Left cardiac atrium (tissue), 4 donors: ENCODE results near the gene DISP2. TPM values are rescaled to one million over a fixed set of nuclear protein-coding genes. Genes with fewer than 3 reads are reported as not detected.

ENCODE experiments used
- ATAC-seq, 2 donors: fragments of 200-7000 bp; cut with Tn5 transposase; one replicate each; pipeline ENCODE4 v1.9.1; 2020; ENCODE audit warnings: mild to moderate bottlenecking in 2 of 2, moderate library complexity in 2 of 2
- DNase-seq: peaks from one replicate; pipeline ENCODE4 v3.0.0-alpha.2; 2020
- intact Hi-C, 2 donors: fragments of 100-400 bp; cut with DNase I; formaldehyde crosslinking; loops; one replicate each; pipeline versions ENCODE4 v1.14.1 to v1.15.1; 2022 to 2023
- total RNA-seq, 2 donors: library from RNA; stranded (reverse); fragmentation: NEBNext Ultra II Directional; extraction: Animal tissue kit (Norgen Biotek cat#: 25700); gene quantifications; one replicate each; pipeline ENCODE4 v1.2.1, GENCODE V29; 2021
- donor health status: DM: no; HTN: yes; CAD: no.
- donor health status: DM: no; HTN: yes; CAD: no; lungs with severe emphysema.
- donor health status: DM: yes; HTN: yes; CAD: no.
- donor health status: Dilated cardiomyopathy.

The DISP2 gene
- total RNA-seq, 2 donors from 2014 or later, result 0.31 to 6.5 TPM

- intact Hi-C loops, result no loop called here
- no peak for DNase-seq
- no peak for ATAC-seq
These were observed 32.8 kb upstream of the DISP2 start for GRCh38 chr15:40325188-40325587.

DNA sequence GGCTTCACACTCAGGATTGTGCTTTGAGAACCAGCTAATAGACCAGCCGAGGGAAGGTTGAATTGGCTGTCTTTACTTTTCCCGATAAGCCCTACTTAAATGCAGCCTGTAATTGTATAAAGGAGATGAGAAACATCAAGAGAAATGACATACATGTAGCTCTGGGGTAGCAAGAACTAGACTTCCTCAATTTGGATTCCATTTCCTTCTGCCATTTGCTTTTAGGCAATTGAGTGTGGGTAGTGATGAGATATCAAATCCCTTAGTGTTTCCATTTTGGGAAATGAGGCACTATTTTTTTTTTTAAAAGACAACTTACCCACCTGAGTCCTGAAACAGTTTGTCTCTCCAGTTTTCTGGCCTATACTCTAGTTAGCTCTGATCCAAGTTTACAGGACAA, 32.3 kb upstream of the DISP2 start:
- no peak for DNase-seq
- intact Hi-C loops, result no loop called here
- ATAC-seq, result no peak

DNA sequence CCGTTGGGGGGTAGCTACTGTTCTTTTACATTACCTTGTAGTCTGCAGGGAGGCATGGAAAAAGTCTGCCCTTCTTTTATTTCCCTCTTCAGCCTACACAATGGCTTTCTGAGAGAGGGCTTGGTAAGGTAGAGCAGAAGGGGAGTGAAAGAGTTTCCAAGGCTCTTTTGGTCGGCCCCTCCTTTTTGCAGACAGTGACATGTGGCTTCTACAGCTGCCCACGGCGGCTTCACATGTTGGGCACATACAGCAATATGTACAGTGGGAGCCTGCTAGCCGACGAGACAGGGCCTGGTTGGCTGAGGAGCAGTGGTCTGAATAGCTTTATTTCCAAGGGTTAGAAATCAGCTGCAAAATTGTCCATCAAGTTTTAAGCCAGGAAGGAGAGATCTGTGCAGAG, 30.6 kb upstream of the DISP2 start:
- DNase-seq (no peak), ATAC-seq (no peak)
- intact Hi-C loops, result no loop called here

DNA sequence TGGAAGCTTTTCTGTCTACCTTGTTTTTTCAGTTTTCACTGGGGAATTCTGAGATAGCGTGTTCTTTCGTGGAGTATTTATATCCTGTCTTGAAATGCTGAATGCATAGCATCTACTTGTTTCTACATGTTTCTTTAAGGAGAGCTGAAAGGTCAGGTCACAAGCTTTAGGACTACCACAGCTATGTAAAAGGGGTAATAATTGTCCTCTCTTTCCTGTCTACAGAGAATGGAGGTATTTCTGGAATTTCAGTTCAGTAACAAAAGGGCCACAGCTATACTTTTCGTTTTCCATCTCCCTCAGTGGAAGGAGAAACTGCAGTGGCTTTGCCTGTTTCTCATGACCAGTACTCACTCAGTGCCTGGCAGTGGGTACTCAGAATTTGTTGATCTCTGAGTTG, 29.8 kb upstream of the DISP2 start:
- DNase-seq, result no peak
- ATAC-seq, result no peak
- intact Hi-C loops, result no loop called here

DNA sequence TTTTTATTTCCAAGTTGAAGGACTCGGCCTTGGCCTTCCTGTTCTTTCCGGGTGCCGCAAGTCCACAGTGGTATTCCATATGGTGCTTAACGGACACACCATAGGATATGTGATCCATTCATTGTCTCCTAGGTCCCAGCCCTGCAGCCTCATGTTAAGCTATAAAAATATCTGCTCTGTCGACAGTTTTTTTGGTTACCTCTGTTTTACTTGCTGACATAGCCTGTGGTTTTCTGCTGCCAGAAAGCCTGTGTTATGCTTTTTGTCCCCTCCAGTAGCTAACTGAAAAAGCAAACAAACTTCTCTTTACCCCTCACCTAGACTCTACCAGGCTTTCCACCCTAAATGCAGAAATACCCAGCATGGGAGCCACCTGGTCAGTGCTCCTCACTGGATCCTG, 29.3 kb upstream of the DISP2 start:
- DNase-seq (no peak), ATAC-seq (no peak)
- intact Hi-C loops, result no loop called here

GRCh38 chr15:40329804-40330203, 28.2 kb upstream of the DISP2 start:
- intact Hi-C loops, result no loop called here
- ATAC-seq (no peak), DNase-seq (no peak)

GRCh38 chr15:40330368-40330836, 27.6 kb upstream of the DISP2 start:
- peak; percentile 66 for DNase-seq
- intact Hi-C loops, result no loop called here
- ATAC-seq, result peak; percentile 48 to 53

DNA sequence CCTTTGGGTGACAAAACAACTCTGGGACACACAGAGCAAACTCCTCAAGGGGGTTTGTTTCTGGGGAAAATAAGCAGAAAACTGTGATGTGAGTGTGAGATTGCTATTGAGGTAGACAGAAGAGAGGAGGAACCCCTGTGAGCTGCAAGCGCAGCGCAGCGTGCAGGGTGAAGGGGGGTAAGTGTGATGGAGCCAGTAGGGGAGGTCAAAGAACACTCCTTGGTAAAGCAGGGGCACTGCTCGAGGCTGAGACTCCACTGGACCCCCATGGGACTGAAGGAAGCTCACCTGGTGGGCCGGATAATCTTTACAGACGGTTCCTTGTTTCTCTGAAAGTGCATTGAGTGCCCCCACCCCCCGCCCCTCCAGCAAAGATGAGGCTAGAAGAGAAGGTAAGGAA, 27.0 kb upstream of the DISP2 start:
- ATAC-seq, result no peak
- no peak for DNase-seq
- intact Hi-C loops, result no loop called here

- DNase-seq, result no peak
- intact Hi-C loops, result no loop called here
- no peak for ATAC-seq
These were observed 26.4 kb upstream of the DISP2 start for GRCh38 chr15:40331637-40332036.

DNA sequence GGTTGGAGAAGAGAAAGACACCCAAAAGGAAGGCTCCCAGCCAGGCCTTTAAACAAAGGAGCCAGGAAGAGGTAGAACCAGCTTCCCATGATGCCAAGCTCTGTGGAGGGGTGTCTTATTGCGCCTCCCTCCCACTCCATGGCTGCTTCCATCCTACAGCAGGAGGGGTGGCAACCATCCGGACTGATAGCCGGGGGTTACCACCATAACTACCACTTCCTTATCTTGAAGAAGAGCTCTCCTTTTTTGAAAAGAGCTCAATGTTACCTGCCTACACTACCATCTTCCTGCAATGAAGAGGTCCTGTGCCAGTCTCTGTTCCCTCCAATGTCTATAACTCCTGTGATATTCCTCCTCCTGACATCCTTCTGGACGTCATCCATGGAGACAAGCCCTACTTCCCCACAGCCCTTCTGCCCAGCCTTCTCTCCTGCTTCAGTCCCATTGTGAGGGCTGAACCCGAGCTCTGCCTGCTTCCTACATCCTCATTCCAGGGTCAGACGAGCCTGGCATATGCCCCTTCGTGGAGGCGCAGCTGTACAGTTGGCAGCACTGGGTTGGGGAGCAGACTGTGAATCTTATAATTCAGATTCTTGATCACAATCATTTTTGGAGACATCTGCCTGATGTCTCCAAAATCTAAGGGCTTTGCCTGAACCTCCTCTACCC, 25.8 kb upstream of the DISP2 start:
- intact Hi-C loops, result no loop called here
- DNase-seq, result no peak
- no peak for ATAC-seq

GRCh38 chr15:40333922-40334492, 24.0 kb upstream of the DISP2 start:
- DNase-seq (peak; percentile 81), ATAC-seq (peak; percentile 35 to 39)
- intact Hi-C loops, result no loop called here

DNA sequence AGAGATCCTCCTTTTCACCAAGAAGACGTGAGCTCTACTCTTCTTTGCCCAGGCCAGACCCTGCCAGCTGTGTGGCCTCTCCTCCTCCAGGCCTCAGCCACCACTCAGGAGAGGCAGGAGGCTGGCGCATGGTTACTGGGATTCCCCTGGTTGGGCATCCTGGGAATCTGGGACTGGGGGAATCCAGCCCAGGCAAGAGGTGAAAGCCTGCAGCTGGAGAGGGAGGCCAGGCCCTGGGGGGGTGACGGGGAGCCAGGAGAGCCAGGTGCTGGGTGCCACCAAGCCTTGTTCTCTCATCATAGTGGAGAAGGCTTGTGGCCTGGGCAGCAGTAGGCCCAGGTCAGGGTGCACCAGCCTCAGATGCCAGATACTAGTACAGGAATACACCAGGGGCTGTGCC, 23.5 kb upstream of the DISP2 start:
- no peak for ATAC-seq
- no peak for DNase-seq
- intact Hi-C loops, result no loop called here

- ATAC-seq, result no peak
- intact Hi-C loops, result no loop called here
- no peak for DNase-seq
These were observed 22.9 kb upstream of the DISP2 start for GRCh38 chr15:40334941-40335795.

- no peak for ATAC-seq
- intact Hi-C loops, result no loop called here
- no peak for DNase-seq
These were observed 21.9 kb upstream of the DISP2 start for GRCh38 chr15:40335938-40336743.

GRCh38 chr15:40336744-40337122, 21.3 kb upstream of the DISP2 start:
- intact Hi-C loops, result no loop called here
- DNase-seq, result no peak
- no peak for ATAC-seq

DNA sequence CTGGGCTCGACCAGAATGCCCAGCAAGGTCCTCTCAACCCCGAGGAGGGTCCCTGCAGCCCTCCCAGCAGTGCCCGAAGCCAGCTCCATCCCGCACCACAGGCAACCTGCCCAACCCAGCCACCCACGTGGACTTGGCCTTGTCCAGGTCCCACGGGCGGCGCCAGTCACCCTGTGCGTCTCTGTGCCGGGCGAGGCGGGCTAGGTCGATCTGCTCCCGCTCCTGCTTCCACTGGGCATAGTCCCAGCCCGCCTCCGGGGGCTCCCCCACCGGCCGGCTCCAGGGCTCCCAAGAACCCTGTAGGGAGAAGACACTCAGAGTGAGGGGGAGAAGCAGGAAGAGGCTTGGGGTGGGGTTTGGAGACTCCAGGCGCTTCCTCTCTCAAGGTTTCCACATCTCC, 20.4 kb upstream of the DISP2 start:
- intact Hi-C loops, result no loop called here
- no peak for DNase-seq
- no peak for ATAC-seq

DNA sequence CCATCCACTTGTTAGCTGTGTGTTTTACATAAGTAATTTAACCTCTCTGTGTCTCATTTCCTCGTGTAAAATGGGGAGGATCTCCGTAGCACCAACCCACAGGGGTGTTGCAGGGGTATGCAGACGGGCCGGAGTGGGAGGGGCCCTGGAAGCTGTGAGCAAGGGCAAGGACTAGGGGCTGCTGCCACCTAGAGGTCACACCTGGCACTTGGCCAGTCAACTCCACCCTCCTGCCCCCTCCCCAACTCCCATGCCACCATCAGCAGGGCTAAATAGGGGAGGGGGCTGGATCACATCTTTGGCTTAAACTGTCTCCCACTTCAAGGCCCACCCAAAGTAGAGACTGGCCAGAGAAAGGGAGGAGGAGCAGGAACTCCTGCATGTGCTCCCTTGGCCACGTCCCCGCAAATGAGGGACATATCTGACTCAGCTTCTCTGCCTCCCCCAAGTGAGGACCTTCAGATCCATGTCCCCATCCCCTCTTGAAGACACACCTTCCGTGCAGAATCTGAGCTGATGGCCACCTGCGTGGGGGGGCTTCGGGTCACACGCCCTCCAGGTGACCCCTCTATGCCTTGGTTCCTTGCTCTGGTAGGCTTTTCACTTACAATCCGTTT, 19.9 kb upstream of the DISP2 start:
- DNase-seq, result peak; percentile 85
- intact Hi-C loops, result no loop called here

DNA sequence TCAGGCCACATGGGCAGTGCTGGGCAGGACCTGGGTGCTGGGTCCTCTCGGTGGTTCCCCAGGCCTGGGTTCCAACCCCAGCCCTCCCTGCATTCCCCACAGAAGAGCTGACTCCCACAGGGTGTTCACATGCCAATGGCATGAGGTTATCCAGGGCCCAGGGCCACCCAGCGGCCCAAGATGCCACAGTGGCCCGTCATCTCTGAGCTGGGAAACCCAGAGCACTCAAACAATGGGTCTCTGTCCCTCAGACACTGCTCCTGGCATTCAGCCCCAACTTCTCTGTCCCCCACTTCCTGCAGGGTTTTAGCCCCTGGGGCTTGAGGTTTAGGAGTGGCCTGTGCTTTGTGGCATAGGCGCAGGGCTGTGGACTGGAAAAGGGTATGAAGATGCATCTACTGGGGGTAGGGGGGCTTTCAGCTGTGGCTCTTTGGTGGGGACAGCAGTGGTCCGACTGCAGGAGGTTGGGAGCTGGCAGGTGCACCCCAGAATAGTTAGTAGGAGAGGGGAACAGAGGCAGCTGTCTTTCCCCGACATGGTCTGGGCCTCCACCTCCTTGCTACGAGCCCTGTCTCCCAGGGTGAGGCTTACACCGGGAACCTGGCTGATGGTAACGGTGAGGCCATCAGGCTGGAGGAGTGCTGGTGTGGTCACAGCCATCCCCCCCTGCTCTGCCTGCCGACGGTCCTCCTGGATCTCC, 18.9 kb upstream of the DISP2 start:
- DNase-seq (peak; percentile 56), ATAC-seq (peak; percentile 18 to 44)
- intact Hi-C loops, result no loop called here

More for the DNA sequence above, 19.9 kb upstream of the DISP2 start:
- ATAC-seq, result peak; percentile 10 to 17

- no peak for DNase-seq
- peak; percentile 1 to 6 for ATAC-seq
- intact Hi-C loops, result no loop called here
These were observed 18.4 kb upstream of the DISP2 start for GRCh38 chr15:40339621-40339945.
